HG03565 (cell line): ENCODE results near the gene KIF1A.
"Not testable (repeated sequence)": the region's sequence is repeated elsewhere in the genome, so short reads cannot be mapped to it uniquely, and the experiment has no call there.

Source experiments
- ATAC-seq: cut with Tn5 transposase; IDR thresholded peaks from one replicate; pipeline ENCODE4 v1.9.1; 2021; ENCODE audit warnings: mild to moderate bottlenecking, moderate library complexity; ENCODE audit not compliant: unreplicated experiment

KIF1A gene

DNA sequence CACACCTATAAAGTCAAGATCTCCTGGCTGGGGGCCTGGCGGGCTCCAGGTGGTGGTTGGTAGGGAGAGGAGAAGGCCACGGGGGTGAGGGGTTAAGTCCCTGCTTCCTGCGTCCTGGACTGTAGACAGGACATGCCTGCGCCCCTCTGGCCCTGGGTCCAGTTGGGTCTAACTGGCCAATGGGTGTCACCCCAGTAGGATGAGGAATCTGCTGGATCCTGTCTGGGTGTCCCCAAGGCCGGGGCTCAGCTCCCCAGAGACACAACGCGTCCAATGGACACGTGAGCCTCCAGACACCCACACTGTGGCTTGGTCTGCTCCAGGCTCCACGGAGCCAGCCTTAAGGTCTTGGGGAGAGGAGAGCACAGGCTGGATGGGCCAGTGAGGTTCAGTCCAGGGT, 108.7 kb downstream of the KIF1A start:
- ATAC-seq, result no peak

DNA sequence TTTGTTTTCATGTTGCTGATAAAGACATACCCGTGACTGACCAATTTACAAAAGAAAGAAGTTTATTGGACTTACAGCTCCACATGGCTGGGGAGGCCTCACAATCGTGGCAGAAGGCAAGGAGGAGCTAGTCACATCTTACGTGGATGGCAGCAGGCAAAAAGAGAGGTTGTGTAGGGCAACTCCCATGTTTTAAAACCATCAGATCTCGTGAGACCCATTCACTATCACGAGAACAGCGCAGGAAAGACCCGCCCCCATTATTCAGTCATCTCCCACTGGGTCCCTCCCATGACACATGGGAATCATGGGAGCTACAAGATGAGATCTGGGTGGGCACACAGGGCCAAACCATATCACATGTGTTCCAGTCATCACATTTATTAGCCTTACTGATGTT, 111.6 kb downstream of the KIF1A start:
- no peak for ATAC-seq

DNA sequence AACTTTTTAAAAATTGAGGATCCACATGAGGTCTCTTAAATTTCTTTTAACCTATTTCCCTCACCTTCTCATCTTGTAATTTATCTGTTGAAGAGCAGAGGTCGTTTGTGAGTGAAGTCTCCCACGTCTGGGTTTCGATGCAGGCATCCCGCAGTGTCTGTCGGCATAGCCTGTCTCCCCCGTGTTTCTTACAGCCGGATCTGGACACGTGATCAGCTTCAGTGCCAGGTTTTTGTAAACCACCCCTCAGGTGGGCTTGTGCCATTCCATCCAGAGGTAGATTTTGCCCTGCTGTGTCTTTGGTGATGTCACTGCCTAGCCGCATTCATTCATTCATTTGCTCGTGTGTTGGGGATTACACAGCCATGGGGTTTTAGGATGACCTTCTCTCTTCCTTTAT, 112.2 kb downstream of the KIF1A start:
- no peak for ATAC-seq

GRCh38 chr2:240707043-240707756, 112.8 kb downstream of the KIF1A start:
- ATAC-seq, result no peak

DNA sequence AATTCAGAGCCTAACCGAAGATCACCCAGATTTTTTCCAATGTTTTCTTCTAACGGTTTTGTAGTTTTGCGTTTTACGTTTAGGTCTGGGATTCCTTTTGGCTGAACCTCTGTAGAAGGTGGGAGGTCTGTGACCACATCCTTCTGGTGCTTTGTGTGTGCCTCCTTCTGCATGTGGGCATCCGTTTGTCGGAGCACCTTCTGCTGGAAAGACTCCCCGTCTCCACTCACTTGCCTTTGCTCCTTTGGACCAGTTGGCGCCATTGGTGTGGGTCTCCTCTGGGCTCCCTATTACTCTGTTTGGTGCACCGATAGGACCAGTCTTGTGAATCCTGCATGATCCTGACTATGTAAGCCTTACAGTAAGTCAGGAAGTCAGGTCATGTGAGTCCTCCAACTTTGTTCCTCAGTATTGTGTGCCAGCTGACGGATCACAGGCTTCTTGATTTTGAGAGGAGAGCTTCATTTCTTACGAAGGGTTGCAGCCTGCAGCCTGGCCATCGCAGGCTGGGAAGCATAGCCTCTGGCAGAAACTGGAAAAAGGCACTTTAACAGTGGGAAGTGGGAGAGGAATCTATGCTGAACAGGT, 114.7 kb downstream of the KIF1A start:
- no peak for ATAC-seq

- no peak for ATAC-seq
These were observed 115.4 kb downstream of the KIF1A start for GRCh38 chr2:240704651-240705050.

DNA sequence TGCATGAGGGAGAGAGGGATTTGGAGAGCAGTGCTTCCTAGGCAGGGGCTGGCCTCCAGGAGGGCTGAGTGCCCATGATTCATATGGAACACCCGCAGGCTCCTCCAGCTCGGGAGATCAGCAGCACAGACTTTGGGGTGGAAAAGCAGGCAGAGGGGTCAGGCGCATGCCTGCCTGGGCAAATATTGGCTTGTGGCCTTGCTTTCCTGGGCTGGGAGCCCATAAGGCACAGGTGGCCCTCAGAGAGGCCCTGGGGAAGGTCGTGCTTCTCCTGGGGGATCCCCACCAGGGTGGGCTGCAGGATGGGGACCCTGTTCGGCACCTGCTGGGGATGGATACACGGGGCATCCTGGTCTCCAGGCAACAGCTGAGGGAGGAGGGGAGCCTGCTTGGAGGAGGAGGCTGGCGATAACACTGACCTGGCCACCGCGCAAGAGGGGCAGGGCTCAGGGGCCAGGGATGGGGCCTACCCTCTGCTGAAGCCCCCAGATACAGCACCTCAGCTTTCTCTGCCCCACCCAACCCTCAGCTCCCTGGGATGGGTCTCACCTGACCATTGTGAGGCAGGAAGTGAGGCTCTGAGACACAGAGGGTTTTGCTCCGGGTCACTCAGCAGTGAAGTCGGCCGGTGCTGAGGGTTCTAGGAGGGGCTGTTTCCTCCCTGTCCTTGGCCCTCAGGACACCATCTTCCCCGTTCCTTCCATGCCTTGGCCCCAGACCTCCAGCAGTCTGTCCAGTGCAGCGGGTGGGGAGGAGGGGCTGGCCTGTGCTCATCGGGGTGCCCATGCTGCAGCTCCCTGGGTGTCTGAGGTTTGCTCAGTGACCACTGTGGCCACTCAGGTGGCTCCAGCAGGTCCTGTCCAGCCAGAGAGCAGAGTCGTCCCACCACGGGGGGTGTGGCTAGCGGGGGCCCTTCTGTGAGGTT, 116.3 kb downstream of the KIF1A start:
- ATAC-seq, result no peak

GRCh38 chr2:240702640-240703011, 117.4 kb downstream of the KIF1A start:
- ATAC-seq, result no peak

DNA sequence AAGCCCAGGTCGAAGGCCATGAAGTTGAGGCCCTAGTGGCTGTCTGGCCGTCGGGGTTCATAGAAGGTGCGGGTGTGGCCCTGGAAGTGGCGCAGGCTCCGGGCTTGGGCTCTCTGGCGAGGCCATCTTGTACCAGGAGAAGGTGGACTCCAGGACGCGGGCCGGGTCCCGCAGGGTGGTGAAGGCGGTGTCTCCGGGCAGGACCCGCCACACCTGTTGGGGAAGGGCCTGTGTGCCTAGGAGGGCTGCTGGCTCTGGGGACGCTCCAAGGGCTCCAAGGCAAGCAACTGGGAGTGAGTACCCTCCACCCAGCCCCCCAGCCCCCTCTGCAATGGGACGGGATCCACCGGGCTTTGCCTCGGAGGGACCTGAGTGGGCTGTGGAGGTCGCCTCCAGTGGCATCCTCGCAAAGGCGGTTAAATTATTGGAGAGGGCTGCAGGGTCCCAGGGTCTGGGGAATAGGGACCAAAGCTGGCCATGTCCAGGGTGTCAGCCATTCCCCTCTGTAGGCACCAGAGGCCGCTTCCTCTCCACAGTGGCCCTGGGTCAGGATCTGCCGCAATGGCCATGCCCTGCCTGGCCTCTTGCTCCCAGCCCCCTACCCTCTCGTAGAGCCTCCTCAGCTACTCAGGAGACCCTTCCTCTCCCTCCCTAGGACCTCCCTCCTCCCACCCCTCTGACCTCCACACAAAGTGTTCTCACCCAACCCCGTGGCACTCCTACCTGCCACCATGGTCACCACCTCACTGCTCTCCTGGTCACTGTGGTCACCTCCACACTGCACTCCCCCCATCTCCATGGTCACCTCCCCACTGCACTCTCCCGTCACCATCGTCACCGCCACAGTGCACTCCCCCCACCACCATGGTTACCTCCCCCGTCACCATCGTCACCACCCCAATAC, 118.0 kb downstream of the KIF1A start:
- ATAC-seq, result no peak

DNA sequence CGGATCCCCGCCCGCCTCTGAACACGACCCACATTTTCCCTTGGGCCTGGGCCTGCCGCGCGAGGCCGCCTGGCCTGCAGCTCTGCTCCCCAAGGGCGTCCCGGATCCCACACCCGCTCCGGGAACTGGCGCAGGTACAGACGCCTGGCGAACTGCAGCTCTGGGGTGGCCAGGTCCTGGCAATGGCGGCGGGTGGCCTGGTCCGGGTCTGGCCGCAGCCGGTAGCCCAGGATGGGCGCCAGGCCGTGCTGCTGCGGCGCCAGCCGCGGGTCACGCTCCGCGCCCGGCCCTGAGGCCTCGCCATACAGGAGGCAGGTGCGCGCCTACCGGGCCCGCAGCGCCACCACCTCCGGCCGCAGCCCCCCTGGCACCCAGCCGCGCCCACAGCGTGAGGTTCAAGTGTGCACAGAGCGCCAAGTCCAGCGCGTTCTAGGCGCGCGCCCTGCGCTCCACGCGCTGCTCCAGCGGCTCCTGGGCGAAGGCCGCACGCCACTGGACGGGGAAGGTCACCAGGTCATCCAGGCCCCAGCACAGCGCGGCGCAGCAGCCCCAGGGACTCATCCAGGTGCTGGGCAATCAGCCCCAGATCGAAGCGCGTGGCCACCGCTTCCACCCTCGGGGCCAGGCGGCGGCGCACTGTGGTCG, 118.8 kb downstream of the KIF1A start:
- ATAC-seq, result no peak

DNA sequence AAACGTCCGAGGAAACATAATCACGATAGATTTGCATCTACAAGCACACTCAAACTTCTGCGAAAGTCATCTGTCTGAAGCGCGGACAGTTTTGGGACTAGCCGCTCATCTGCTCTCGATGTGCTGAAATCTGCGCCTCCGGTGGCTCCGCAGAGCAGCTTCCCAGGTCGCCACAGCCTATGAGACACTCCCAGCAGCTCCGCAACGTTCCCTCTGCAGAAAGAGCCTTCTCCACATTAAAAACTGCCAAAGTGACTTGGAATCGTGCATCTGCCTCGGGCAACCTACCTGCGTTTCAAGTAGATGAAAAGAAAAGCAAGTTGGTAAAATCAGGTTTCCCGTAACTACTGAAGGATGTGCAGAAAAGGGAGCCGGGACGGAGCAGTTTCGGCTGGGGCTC, 119.4 kb downstream of the KIF1A start:
- ATAC-seq, result not testable (repeated sequence)

- not testable (repeated sequence) for ATAC-seq
These were observed 120.2 kb downstream of the KIF1A start for GRCh38 chr2:240699835-240700234.

- not testable (repeated sequence) for ATAC-seq
These were observed 121.0 kb downstream of the KIF1A start for GRCh38 chr2:240698852-240699561.

- ATAC-seq, result not testable (repeated sequence)
These were observed 123.5 kb downstream of the KIF1A start for GRCh38 chr2:240696469-240696868.

DNA sequence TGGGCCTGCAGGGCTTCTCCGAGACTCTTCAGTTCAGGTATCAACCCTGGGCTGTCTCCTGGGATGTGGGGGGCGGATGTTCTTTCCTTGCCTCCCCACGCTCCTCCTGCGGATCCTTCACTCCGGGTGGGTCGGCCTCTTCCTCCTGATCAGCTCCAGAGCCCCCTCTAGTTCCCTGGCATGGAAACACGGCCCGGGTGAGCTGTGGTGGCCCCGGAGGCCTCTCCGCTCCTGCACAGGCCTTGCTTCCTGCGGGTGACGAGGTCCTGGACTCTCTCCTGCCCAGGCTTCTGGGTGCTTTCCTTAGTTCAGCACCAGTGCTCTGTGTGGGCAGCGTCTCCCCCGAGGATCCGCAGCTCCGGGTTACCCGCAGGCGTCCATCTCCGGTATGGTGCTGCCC, 124.4 kb downstream of the KIF1A start:
- ATAC-seq, result not testable (repeated sequence)

DNA sequence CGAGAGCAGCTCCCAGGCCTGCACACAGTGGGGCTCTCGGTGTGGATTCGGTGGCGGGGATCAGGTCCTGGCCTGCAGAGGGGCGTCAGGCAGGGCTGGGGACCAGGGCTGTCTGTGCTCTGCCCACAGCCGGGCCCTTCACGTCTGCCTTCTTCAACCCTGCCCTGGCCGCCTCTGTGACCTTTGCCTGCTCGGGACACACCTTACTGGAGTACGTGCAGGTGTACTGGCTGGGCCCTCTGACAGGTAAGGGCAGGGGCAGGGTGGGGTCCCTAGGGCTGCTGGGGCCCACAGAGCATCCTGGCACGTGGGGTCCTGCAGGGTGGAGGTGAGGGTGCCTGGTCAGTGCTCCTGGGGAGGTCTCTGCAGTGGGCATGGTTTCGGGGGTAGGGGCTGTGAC, 125.7 kb downstream of the KIF1A start:
- not testable (repeated sequence) for ATAC-seq

GRCh38 chr2:240692583-240693561, 127.1 kb downstream of the KIF1A start:
- ATAC-seq, result not testable (repeated sequence)
